Erythroblast (primary cell): ENCODE measurements around the gene JOSD2.

Experiments
- GATA1 ChIP-seq: IDR thresholded peaks from 2 replicates; pipeline ENCODE4 v1.6.1; 2011; ENCODE audit warnings: low read depth, mild to moderate bottlenecking, control low read depth, low read length, moderate library complexity
- POLR2A ChIP-seq: IDR thresholded peaks from 2 replicates; pipeline ENCODE4 v1.6.1; 2011; ENCODE audit warnings: mild to moderate bottlenecking, low read length

DNA sequence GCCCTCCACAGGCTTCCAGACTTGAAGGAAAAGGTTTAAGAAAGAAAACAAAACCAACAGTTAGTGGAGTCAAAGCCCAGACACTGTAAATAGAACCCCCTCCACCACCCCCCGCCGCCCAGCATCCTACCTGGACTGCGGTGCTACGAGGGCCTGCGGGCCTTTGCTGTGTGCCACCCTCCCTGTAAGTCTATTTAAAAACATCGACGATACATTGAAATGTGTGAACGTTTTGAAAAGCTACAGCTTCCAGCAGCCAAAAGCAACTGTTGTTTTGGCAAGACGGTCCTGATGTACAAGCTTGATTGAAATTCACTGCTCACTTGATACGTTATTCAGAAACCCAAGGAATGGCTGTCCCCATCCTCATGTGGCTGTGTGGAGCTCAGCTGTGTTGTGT is 28.1 kb downstream of the JOSD2 start:
- TF ChIP-seq POLR2A: no peak
- no peak for TF ChIP-seq GATA1
